ENCODE measurements around the gene PRAF2. TPM values are rescaled to one million over a fixed set of nuclear protein-coding genes. Genes with fewer than 3 reads are reported as not detected.

Gene PRAF2
- total and polyA plus RNA-seq, 9 of the 15 experiments (the other 6 are each of a cell fraction or from before 2014, with no cell fraction given) = 0.24 to 5.7 (median 2.0) TPM

- no peaks in the 10 kb centered on the region; the same call in 1 of the 2 replicates for H3K9me3 ChIP-seq (replicated peaks; ENCODE audit: control insufficient read depth, insufficient read depth, low read depth, low read length)
- no TSS peak for BruUV-seq (replicated peaks)
- H3K27ac ChIP-seq (ENCODE audit: extremely low read depth, low read depth, low read length) = peak overlapping the region; percentile 77; the same call in 2 of the 3 replicates
- ChIA-PET CTCF (ENCODE audit: low intra/inter-chr PET ratio) (no interaction called here), POLR2A (interaction anchor here (1.0 kb wide), 1 partner anchor 9 kb away, joined by 5 read pairs; no protein-coding TSS in a partner anchor)
- peak overlapping the region; percentile 54 to 85 for H3K9ac ChIP-seq (ENCODE audit: insufficient read depth in 1 of 2, low read depth in 2 of 2, low read length in 2 of 2)
- peak overlapping the region; percentile 90 for H2AFZ ChIP-seq (ENCODE audit: low read depth, low read length)
- peak; percentile 74 to 80 (median 77) for DNase-seq (ENCODE audit: extremely low read depth in 1 of 4, low spot score in 3 of 4)
- no peaks in the 10 kb centered on the region; the same call in 2 of the 3 replicates for H3K79me2 ChIP-seq (ENCODE audit: control insufficient read depth, insufficient read depth, low read length)
- H3K36me3 ChIP-seq (ENCODE audit: control insufficient read depth, insufficient read depth, low read length) = no peaks in the 10 kb centered on the region
- H4K20me1 ChIP-seq (replicated peaks; ENCODE audit: control insufficient read depth, insufficient read depth, low read length) = no peaks in the 10 kb centered on the region
- intact Hi-C loops (cut with micrococcal nuclease) (no loop called here), in situ Hi-C loops (cut with MboI) (no loop called here)
- peak overlapping the region; percentile 42 for H3K4me3 ChIP-seq
- peak; percentile 88 for ATAC-seq
- peaks cover 0 to 11% of the 10 kb centered on the region in 2 experiments; a peak in 4 of 5 replicates for H3K4me1 ChIP-seq (replicated peaks in 1 of 2; ENCODE audit: control insufficient read depth in 2 of 2, insufficient read depth in 2 of 2, low read length in 2 of 2)
- no peaks in the 10 kb centered on the region for H3K27me3 ChIP-seq (ENCODE audit: control insufficient read depth in 2 of 2, insufficient read depth in 2 of 2, low read length in 2 of 2)
- H3K4me2 ChIP-seq (ENCODE audit: insufficient read depth, low read length) = peak overlapping the region; percentile 55
- no peak for FAIRE-seq
- WGBS (ENCODE audit: insufficient coverage, low coverage, missing lambda C conversion rate) = 8% methylated on average over 8 of the region's 79 CpGs
- no peaks in the 10 kb centered on the region for H3K9me1 ChIP-seq (ENCODE audit: control insufficient read depth, insufficient read depth, low read length)
- TF ChIP-seq NRF1 (conservative IDR thresholded peaks at IDR 0.05 in 1 of 2, IDR thresholded peaks at IDR 0.05 in 1 of 2) (peak; percentile 87 to 89), CSDE1 (IDR thresholded peaks at IDR 0.05) (no peak), ZNF766 (CRISPR knock-in tag; conservative IDR thresholded peaks at IDR 0.05) (no peak), PHF8 (IDR thresholded peaks at IDR 0.05; ENCODE audit: borderline replicate concordance, low read length) (peak; percentile 33; the same call in 1 of the 2 replicates), ESRRA (IDR thresholded peaks at IDR 0.05; ENCODE audit: borderline replicate concordance, low read depth) (peak; percentile 36; the same call in 1 of the 2 replicates), E2F6 (IDR thresholded peaks at IDR 0.05; ENCODE audit: borderline replicate concordance in 1 of 2, extremely low read depth in 1 of 2, insufficient read depth in 1 of 2, insufficient read length in 1 of 2, low read depth in 1 of 2, low read length in 1 of 2, poor library complexity in 1 of 2, severe bottlenecking in 1 of 2) (peak; percentile 27 to 84), POLR2G (IDR thresholded peaks at IDR 0.05; ENCODE audit: low read depth, low read length) (peak; percentile 71), RBFOX2 (IDR thresholded peaks at IDR 0.05; ENCODE audit: low read depth, low read length) (peak; percentile 70), ZNF639 (CRISPR knock-in tag; conservative IDR thresholded peaks at IDR 0.05 in 1 of 2, IDR thresholded peaks at IDR 0.05 in 1 of 2) (peak in 1 of 2 experiments; percentile 41; a peak in 1 of 4 replicates), BCOR (IDR thresholded peaks at IDR 0.05) (no peak), RBM34 (IDR thresholded peaks at IDR 0.05; ENCODE audit: borderline replicate concordance, insufficient read depth, low read length) (no peak), HMBOX1 (IDR thresholded peaks at IDR 0.05) (no peak), MAX (CRISPR knock-in tag; IDR thresholded peaks at IDR 0.05) (peak; percentile 63), ZFX (CRISPR knock-in tag; IDR thresholded peaks at IDR 0.05) (peak; percentile 46), TCF7L2 (IDR thresholded peaks at IDR 0.05; ENCODE audit: low read depth, low read length) (no peak), CXXC5 (CRISPR knock-in tag; IDR thresholded peaks at IDR 0.05) (peak; percentile 21; the same call in 1 of the 2 replicates), ZNF316 (IDR thresholded peaks at IDR 0.05) (no peak)
Measured at GRCh38 chrX:49053223-49054072, 20.4 kb downstream of the PRAF2 start.
